Progenitor cell of endocrine pancreas (in vitro differentiated cells): ENCODE results near the gene SMAD5. TPM values are rescaled to one million over a fixed set of nuclear protein-coding genes. Genes with fewer than 3 reads are reported as not detected.

Experiments
- DNase-seq: peaks from one replicate; pipeline ENCODE4 v3.0.0; 2021; ENCODE audit warnings: low spot score; ENCODE audit not compliant: unreplicated experiment
- H3K27ac Mint-ChIP-seq: 2 replicates; pipeline ENCODE4 v1.8.0; 2021; ENCODE audit warnings: mild to moderate bottlenecking, moderate library complexity, mixed read lengths
- H3K27me3 Mint-ChIP-seq: 2 replicates; pipeline ENCODE4 v1.8.0; 2021; ENCODE audit warnings: mixed read lengths
- H3K36me3 Mint-ChIP-seq: 2 replicates; pipeline ENCODE4 v1.8.0; 2022; ENCODE audit warnings: mixed read lengths; ENCODE audit not compliant: insufficient read depth
- H3K4me1 Mint-ChIP-seq: 2 replicates; pipeline ENCODE4 v1.8.0; 2021; ENCODE audit warnings: low read depth, mixed read lengths
- H3K4me3 Mint-ChIP-seq: 2 replicates; pipeline ENCODE4 v1.8.0; 2021; ENCODE audit warnings: low read depth, mild to moderate bottlenecking, moderate library complexity, mixed read lengths
- H3K9me3 Mint-ChIP-seq: 2 replicates; pipeline ENCODE4 v1.8.0; 2021; ENCODE audit warnings: low read depth, mixed read lengths
- CTCF ChIP-seq: fragments of 200-600 bp; sonication (generic); IDR thresholded peaks from one replicate; pipeline ENCODE4 v1.5.0; 2021; ENCODE audit warnings: antibody characterized with exemption, mild to moderate bottlenecking; ENCODE audit not compliant: unreplicated experiment
- total RNA-seq: library from RNA; stranded (reverse); gene quantifications from 2 replicates; pipeline ENCODE4 v1.2.1, GENCODE V29; 2021

Gene SMAD5
- total RNA-seq, 1 donor from 2014 or later = 92.3 TPM

- H3K36me3 Mint-ChIP-seq = peaks cover 38% of the 10 kb centered on the region
- peaks cover 7% of the 10 kb centered on the region for H3K9me3 Mint-ChIP-seq
- H3K4me1 Mint-ChIP-seq = peaks cover 7% of the 10 kb centered on the region
- no peak overlapping the region for H3K27ac Mint-ChIP-seq
- H3K4me3 Mint-ChIP-seq = no peak overlapping the region
- no peak for TF ChIP-seq CTCF
- DNase-seq = no peak
- no peaks in the 10 kb centered on the region for H3K27me3 Mint-ChIP-seq
Observed at GRCh38 chr5:136155078-136155477, 22.4 kb downstream of the SMAD5 start.

GRCh38 chr5:136155761-136156160, 23.1 kb downstream of the SMAD5 start:
- Mint-ChIP-seq H3K4me3 (no peak overlapping the region), H3K27ac (no peak overlapping the region), H3K4me1 (peaks cover 4% of the 10 kb centered on the region), H3K36me3 (peaks cover 39% of the 10 kb centered on the region), H3K27me3 (no peaks in the 10 kb centered on the region), H3K9me3 (peaks cover 7% of the 10 kb centered on the region)
- no peak for DNase-seq
- TF ChIP-seq CTCF = no peak

- no peak overlapping the region for H3K4me3 Mint-ChIP-seq
- peaks cover 3% of the 10 kb centered on the region for H3K4me1 Mint-ChIP-seq
- H3K27ac Mint-ChIP-seq = no peak overlapping the region
- H3K9me3 Mint-ChIP-seq = peaks cover 7% of the 10 kb centered on the region
- peaks cover 41% of the 10 kb centered on the region for H3K36me3 Mint-ChIP-seq
- DNase-seq = no peak
- TF ChIP-seq CTCF = no peak
- H3K27me3 Mint-ChIP-seq = no peaks in the 10 kb centered on the region
Observed at GRCh38 chr5:136157514-136157913, 24.9 kb downstream of the SMAD5 start.

GRCh38 chr5:136159457-136159856, 26.8 kb downstream of the SMAD5 start:
- Mint-ChIP-seq H3K9me3 (peaks cover 7% of the 10 kb centered on the region), H3K27ac (no peak overlapping the region), H3K36me3 (peaks cover 35% of the 10 kb centered on the region), H3K4me3 (no peak overlapping the region), H3K4me1 (peaks cover 3% of the 10 kb centered on the region), H3K27me3 (no peaks in the 10 kb centered on the region)
- TF ChIP-seq CTCF = no peak
- DNase-seq = no peak

- Mint-ChIP-seq H3K4me3 (no peak overlapping the region), H3K27me3 (no peaks in the 10 kb centered on the region), H3K9me3 (peaks cover 2% of the 10 kb centered on the region), H3K4me1 (peaks cover 3% of the 10 kb centered on the region), H3K27ac (no peak overlapping the region), H3K36me3 (peaks cover 16% of the 10 kb centered on the region)
- no peak for DNase-seq
- TF ChIP-seq CTCF = no peak
Observed at GRCh38 chr5:136162008-136162407, 29.4 kb downstream of the SMAD5 start.
